SK-N-SH treated with all-trans-retinoic acid at 6 μM for 48 hours (cell line): ENCODE measurements around the gene FXYD6.

Experiments used
- ARNTL ChIP-seq: fragments of 450-650 bp; formaldehyde crosslinking; IDR thresholded peaks from 2 replicates; pipeline ENCODE4 v1.5.0; 2020; ENCODE audit warnings: low read depth, mild to moderate bottlenecking, moderate library complexity, borderline replicate concordance
- ESRRG ChIP-seq: fragments of 250-450 bp; sonication (Bioruptor Pico); IDR thresholded peaks from 2 replicates; pipeline ENCODE4 v1.6.1; 2021; ENCODE audit warnings: mild to moderate bottlenecking
- OSR1 ChIP-seq: fragments of 250-450 bp; sonication (Bioruptor Pico); IDR thresholded peaks from 2 replicates; pipeline ENCODE4 v1.8.0; 2022; ENCODE audit warnings: moderate library complexity, mild to moderate bottlenecking, inconsistent platforms
- PPARA ChIP-seq: fragments of 250-450 bp; sonication (Bioruptor Pico); IDR thresholded peaks from 2 replicates; pipeline ENCODE4 v1.5.0; 2020; ENCODE audit warnings: mild to moderate bottlenecking, borderline replicate concordance
- TCF4 ChIP-seq: fragments of 250-450 bp; sonication (Bioruptor Pico); IDR thresholded peaks from 2 replicates; pipeline ENCODE4 v1.8.0; 2021; ENCODE audit warnings: mild to moderate bottlenecking, moderate library complexity, borderline replicate concordance
- ZFP3 ChIP-seq: fragments of 250-450 bp; sonication (Bioruptor Pico); IDR thresholded peaks from 2 replicates; pipeline ENCODE4 v1.5.0; 2020; ENCODE audit warnings: mild to moderate bottlenecking, moderate library complexity
- ZNF565 ChIP-seq: fragments of 450-650 bp; formaldehyde crosslinking; conservative IDR thresholded peaks from 2 replicates; pipeline ENCODE4 v1.5.0; 2020; ENCODE audit warnings: low read depth, mild to moderate bottlenecking, moderate library complexity
- TF ChIP-seq, protein P1 (sequence below): fragments of 250-450 bp; sonication (Bioruptor Pico); IDR thresholded peaks from 2 replicates; pipeline ENCODE4 v1.8.0; 2021; ENCODE audit warnings: low read depth, mild to moderate bottlenecking, moderate library complexity, borderline replicate concordance
- TF ChIP-seq, protein P2 (sequence below): fragments of 250-450 bp; sonication (Bioruptor Pico); IDR thresholded peaks from 2 replicates; pipeline ENCODE4 v1.5.1; 2021; ENCODE audit warnings: mild to moderate bottlenecking, moderate library complexity

DNA sequence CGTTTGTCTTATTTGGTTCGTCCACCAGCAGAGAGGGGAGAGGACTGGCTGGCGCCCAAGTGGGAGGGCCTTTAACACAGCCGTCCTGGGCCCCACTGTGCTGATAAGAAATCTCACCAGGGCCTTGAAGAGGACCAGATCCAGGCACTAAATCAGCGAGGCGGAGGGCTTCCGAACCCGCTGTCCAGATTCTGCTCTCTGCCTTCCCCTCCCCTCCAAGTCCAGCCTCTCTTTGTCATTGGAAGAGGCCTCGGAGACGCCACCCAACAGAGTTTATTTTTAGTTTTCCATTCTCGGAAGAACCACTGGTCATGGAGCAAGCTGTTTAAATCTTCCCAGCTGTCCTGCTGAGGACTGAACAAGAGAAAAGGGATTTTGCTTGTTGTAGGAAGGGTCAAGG lies 9.3 kb upstream of the FXYD6 start:
- TF ChIP-seq ZNF565 (CRISPR knock-in tag) (no peak), PPARA (CRISPR knock-in tag) (no peak), ESRRG (CRISPR knock-in tag) (no peak), OSR1 (CRISPR knock-in tag) (no peak), ZFP3 (CRISPR knock-in tag) (no peak), TCF4 (CRISPR knock-in tag) (no peak), ARNTL (CRISPR knock-in tag) (no peak)
- TF ChIP-seq, protein P1, sequence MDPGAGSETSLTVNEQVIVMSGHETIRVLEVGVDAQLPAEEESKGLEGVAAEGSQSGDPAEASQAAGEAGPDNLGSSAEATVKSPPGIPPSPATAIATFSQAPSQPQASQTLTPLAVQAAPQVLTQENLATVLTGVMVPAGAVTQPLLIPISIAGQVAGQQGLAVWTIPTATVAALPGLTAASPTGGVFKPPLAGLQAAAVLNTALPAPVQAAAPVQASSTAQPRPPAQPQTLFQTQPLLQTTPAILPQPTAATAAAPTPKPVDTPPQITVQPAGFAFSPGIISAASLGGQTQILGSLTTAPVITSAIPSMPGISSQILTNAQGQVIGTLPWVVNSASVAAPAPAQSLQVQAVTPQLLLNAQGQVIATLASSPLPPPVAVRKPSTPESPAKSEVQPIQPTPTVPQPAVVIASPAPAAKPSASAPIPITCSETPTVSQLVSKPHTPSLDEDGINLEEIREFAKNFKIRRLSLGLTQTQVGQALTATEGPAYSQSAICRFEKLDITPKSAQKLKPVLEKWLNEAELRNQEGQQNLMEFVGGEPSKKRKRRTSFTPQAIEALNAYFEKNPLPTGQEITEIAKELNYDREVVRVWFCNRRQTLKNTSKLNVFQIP (CRISPR knock-in tag) = no peak
- TF ChIP-seq, protein P2, sequence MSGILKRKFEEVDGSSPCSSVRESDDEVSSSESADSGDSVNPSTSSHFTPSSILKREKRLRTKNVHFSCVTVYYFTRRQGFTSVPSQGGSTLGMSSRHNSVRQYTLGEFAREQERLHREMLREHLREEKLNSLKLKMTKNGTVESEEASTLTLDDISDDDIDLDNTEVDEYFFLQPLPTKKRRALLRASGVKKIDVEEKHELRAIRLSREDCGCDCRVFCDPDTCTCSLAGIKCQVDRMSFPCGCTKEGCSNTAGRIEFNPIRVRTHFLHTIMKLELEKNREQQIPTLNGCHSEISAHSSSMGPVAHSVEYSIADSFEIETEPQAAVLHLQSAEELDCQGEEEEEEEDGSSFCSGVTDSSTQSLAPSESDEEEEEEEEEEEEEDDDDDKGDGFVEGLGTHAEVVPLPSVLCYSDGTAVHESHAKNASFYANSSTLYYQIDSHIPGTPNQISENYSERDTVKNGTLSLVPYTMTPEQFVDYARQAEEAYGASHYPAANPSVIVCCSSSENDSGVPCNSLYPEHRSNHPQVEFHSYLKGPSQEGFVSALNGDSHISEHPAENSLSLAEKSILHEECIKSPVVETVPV (CRISPR knock-in tag) = no peak
